GM12864 (cell line): ENCODE data around the gene STEAP1.

Source experiments
- DNase-seq: peaks from one replicate; pipeline ENCODE4 v3.0.0-alpha.2; 2011; ENCODE audit warnings: low read depth
- H3K4me3 ChIP-seq: 2 replicates; pipeline ENCODE4 v1.5.1; 2011; ENCODE audit warnings: mild to moderate bottlenecking, low read depth, low read length, control low read depth
- TF ChIP-seq, protein P1 (sequence below): IDR thresholded peaks from 2 replicates; pipeline ENCODE4 v1.5.1; 2011; ENCODE audit warnings: low read depth, mild to moderate bottlenecking, moderate library complexity, low read length, control low read depth, inconsistent platforms; ENCODE audit errors: missing control alignments

The STEAP1 gene

GRCh38 chr7:90209776-90210175, 55.5 kb downstream of the STEAP1 start:
- TF ChIP-seq, protein P1, sequence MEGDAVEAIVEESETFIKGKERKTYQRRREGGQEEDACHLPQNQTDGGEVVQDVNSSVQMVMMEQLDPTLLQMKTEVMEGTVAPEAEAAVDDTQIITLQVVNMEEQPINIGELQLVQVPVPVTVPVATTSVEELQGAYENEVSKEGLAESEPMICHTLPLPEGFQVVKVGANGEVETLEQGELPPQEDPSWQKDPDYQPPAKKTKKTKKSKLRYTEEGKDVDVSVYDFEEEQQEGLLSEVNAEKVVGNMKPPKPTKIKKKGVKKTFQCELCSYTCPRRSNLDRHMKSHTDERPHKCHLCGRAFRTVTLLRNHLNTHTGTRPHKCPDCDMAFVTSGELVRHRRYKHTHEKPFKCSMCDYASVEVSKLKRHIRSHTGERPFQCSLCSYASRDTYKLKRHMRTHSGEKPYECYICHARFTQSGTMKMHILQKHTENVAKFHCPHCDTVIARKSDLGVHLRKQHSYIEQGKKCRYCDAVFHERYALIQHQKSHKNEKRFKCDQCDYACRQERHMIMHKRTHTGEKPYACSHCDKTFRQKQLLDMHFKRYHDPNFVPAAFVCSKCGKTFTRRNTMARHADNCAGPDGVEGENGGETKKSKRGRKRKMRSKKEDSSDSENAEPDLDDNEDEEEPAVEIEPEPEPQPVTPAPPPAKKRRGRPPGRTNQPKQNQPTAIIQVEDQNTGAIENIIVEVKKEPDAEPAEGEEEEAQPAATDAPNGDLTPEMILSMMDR = no peak
- no peak for DNase-seq
- H3K4me3 ChIP-seq = no peak overlapping the region

GRCh38 chr7:90210475-90210874, 56.2 kb downstream of the STEAP1 start:
- DNase-seq = no peak
- no peak overlapping the region for H3K4me3 ChIP-seq
- TF ChIP-seq, protein P1 = no peak

- no peak for DNase-seq
- no peak overlapping the region; the same call in 1 of the 2 replicates for H3K4me3 ChIP-seq
- TF ChIP-seq, protein P1 = no peak
These were observed 56.7 kb downstream of the STEAP1 start for GRCh38 chr7:90210981-90211380.

DNA sequence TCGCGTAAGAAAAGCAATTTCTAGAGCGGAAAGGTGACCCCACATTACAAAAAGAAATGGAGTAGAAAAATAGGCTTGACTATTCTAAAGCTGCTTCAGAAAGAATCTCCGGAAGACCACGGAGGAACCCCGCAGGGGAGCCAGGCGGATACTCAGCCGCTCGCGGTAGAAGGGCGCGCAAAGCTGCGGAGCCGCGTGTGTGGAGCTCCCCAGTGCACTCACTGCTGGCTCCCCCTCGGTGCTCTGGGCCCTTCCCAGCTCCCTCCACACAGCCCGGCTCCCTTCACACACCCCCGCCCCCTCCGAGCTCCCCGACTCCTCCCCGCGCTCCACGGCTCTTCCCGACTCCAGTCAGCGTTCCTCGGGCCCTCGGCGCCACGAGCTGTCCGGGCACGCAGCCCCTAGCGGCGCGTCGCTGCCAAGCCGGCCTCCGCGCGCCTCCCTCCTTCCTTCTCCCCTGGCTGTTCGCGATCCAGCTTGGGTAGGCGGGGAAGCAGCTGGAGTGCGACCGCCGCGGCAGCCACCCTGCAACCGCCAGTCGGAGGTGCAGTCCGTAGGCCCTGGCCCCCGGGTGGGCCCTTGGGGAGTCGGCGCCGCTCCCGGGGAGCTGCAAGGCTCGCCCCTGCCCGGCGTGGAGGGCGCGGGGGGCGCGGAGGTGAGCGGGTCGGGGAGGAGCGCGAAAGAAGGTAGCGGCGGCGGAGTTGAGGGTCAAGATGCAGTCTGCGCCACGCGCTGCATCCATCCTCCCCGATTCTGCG, 57.3 kb downstream of the STEAP1 start, which contains the start of gene STEAP2:
STEAP2 (plus strand) TSS at position 350 of the 758 bp plus-strand sequence. CDS start 13,343 bp downstream, outside the sequence.
- no peak for DNase-seq
- TF ChIP-seq, protein P1 = peak; percentile 53
- H3K4me3 ChIP-seq = peak within 1 kb of the TSS; percentile 31

GRCh38 chr7:90212149-90212495, 57.9 kb downstream of the STEAP1 start:
- no peak for DNase-seq

GRCh38 chr7:90213521-90213920, 59.3 kb downstream of the STEAP1 start:
- no peak for DNase-seq
- H3K4me3 ChIP-seq = no peak overlapping the region
- TF ChIP-seq, protein P1 = no peak

More at GRCh38 chr7:90212149-90212495, 57.9 kb downstream of the STEAP1 start:
- H3K4me3 ChIP-seq = peak overlapping the region; percentile 31; the same call in 1 of the 2 replicates
- TF ChIP-seq, protein P1 = no peak
